A549 (cell line): ENCODE data around the gene CSKMT. TPM values are rescaled to one million over a fixed set of nuclear protein-coding genes. Genes with fewer than 3 reads are reported as not detected.

Experiments used
- ATAC-seq, 2 experiments: fragments of 200-7000 bp in 1 of 2; fragments of >200 bp in 1 of 2; cut with Nextera tagmentation in 1 of 2; cut with Tn5 transposase in 1 of 2; 3 replicates each; pipeline versions ENCODE4 v1.8.0 to v1.9.1; 2018 to 2020; ENCODE audit warnings: mild to moderate bottlenecking in 1 of 2, moderate library complexity in 1 of 2
- CTCF ChIA-PET: fragments of 300-600 bp; sonication (Branson Sonifier 250); formaldehyde crosslinking; extraction: SDS; loops from one replicate; lab custom pipeline; 2021; ENCODE audit warnings: antibody characterized with exemption, inconsistent platforms; lab: Yijun Ruan, JAX
- POLR2A ChIA-PET: fragments of 350-600 bp; formaldehyde crosslinking; extraction: SDS; loops from one replicate; lab custom pipeline; 2021; ENCODE audit warnings: antibody characterized with exemption, inconsistent platforms; lab: Yijun Ruan, JAX
- DNase-seq, 2 experiments: peaks; one replicate each; pipeline versions ENCODE4 v3.0.0 to v3.0.0-alpha.2; 2011 to 2016; ENCODE audit warnings: low read depth in 1 of 2, low spot score in 1 of 2
- FAIRE-seq: peaks from 2 replicates; lab custom pipeline; 2011; peaks lifted over from hg19 to GRCh38; lab: Jason Lieb, UNC
- H3K27ac ChIP-seq, 2 experiments: fragments of >200 bp; sonication (Bioruptor Twin); formaldehyde crosslinking; 3 replicates each; pipeline ENCODE4 v1.5.1; 2016 to 2017
- H3K4me1 ChIP-seq: fragments of >200 bp; sonication (Bioruptor Twin); formaldehyde crosslinking; 3 replicates; pipeline ENCODE4 v1.6.1; 2016
- H3K4me2 ChIP-seq: fragments of >200 bp; sonication (Bioruptor Twin); formaldehyde crosslinking; 3 replicates; pipeline ENCODE4 v1.6.1; 2016
- H3K4me3 ChIP-seq: fragments of >200 bp; sonication (Bioruptor Twin); formaldehyde crosslinking; 3 replicates; pipeline ENCODE4 v1.5.1; 2016
- H3K9me3 ChIP-seq: fragments of >200 bp; sonication (Bioruptor Twin); formaldehyde crosslinking; 3 replicates; pipeline ENCODE4 v1.6.1; 2016
- ATOH8 ChIP-seq: fragments of 250-450 bp; sonication (Bioruptor Pico); IDR thresholded peaks from 2 replicates; pipeline ENCODE4 v1.5.0; 2020; ENCODE audit warnings: low read depth, mild to moderate bottlenecking, moderate library complexity
- BCL3 ChIP-seq: fragments of >200 bp; sonication (Bioruptor Twin); formaldehyde crosslinking; IDR thresholded peaks from 3 replicates; pipeline ENCODE4 v1.6.1; 2016
- BHLHE40 ChIP-seq: IDR thresholded peaks from 2 replicates; pipeline ENCODE4 v1.6.1; 2012; ENCODE audit warnings: low read depth, low read length, inconsistent platforms
- CEBPB ChIP-seq, 2 experiments: fragments of >200 bp in 1 of 2; sonication (Bioruptor Twin) in 1 of 2; formaldehyde crosslinking in 1 of 2; IDR thresholded peaks; 2 replicates each; pipeline ENCODE4 v1.6.1; 2012 to 2016
- CHD2 ChIP-seq: fragments of 150-350 bp; IDR thresholded peaks from 2 replicates; pipeline ENCODE4 v1.6.1; 2014; ENCODE audit warnings: low read length; ENCODE audit not compliant: partially characterized antibody
- CTCF ChIP-seq: fragments of >200 bp; sonication (Bioruptor Twin); formaldehyde crosslinking; IDR thresholded peaks from 3 replicates; pipeline ENCODE4 v1.5.1; 2016
- E2F6 ChIP-seq: IDR thresholded peaks from 2 replicates; pipeline ENCODE4 v1.6.1; 2012; ENCODE audit warnings: low read depth, borderline replicate concordance
- EHF ChIP-seq: fragments of 250-450 bp; sonication (Bioruptor Pico); IDR thresholded peaks from 2 replicates; pipeline ENCODE4 v1.5.0; 2020; ENCODE audit warnings: mild to moderate bottlenecking
- EHMT2 ChIP-seq: fragments of 200-600 bp; sonication (generic); IDR thresholded peaks from 2 replicates; pipeline ENCODE4 v1.6.1; 2016; ENCODE audit warnings: antibody characterized with exemption, low read depth, mild to moderate bottlenecking, moderate library complexity
- ELK1 ChIP-seq: fragments of 150-350 bp; IDR thresholded peaks from 2 replicates; pipeline ENCODE4 v1.6.1; 2014; ENCODE audit warnings: low read depth, mild to moderate bottlenecking, low read length
- FOSL2 ChIP-seq, 2 experiments: fragments of 450-650 bp in 1 of 2; fragments of >200 bp in 1 of 2; sonication (Bioruptor Twin) in 1 of 2; formaldehyde crosslinking; IDR thresholded peaks; 2 replicates each; pipeline versions ENCODE4 v1.5.0 to v1.6.1; 2016 to 2020; ENCODE audit warnings: mild to moderate bottlenecking in 1 of 2, moderate library complexity in 1 of 2
- HEYL ChIP-seq: fragments of 250-450 bp; sonication (Bioruptor Pico); IDR thresholded peaks from 2 replicates; pipeline ENCODE4 v1.8.0; 2021; ENCODE audit warnings: mild to moderate bottlenecking, moderate library complexity
- HOXB13 ChIP-seq: fragments of 250-450 bp; sonication (Bioruptor Pico); IDR thresholded peaks from 2 replicates; pipeline ENCODE4 v1.5.0; 2020; ENCODE audit warnings: low read depth, mild to moderate bottlenecking, moderate library complexity
- JUN ChIP-seq, 2 experiments: fragments of >200 bp; sonication (Bioruptor Twin); formaldehyde crosslinking; IDR thresholded peaks; 2 replicates in 1 of 2; 3 replicates in 1 of 2; pipeline ENCODE4 v1.6.1; 2016 to 2017
- JUNB ChIP-seq: fragments of >200 bp; sonication (Bioruptor Twin); formaldehyde crosslinking; IDR thresholded peaks from 2 replicates; pipeline ENCODE4 v1.6.1; 2016
- KDM1A ChIP-seq: fragments of 200-600 bp; sonication (generic); IDR thresholded peaks from 2 replicates; pipeline ENCODE4 v1.6.1; 2016; ENCODE audit warnings: low read depth, mild to moderate bottlenecking
- KDM5A ChIP-seq: fragments of 200-600 bp; sonication (generic); IDR thresholded peaks from 2 replicates; pipeline ENCODE4 v1.6.1; 2016; ENCODE audit warnings: antibody characterized with exemption, mild to moderate bottlenecking
- MAFK ChIP-seq: fragments of 450-650 bp; IDR thresholded peaks from 2 replicates; pipeline ENCODE4 v1.6.1; 2014; ENCODE audit not compliant: partially characterized antibody
- MAX ChIP-seq: IDR thresholded peaks from 2 replicates; pipeline ENCODE4 v1.6.1; 2012
- MYC ChIP-seq: IDR thresholded peaks from 2 replicates; pipeline ENCODE4 v1.6.1; 2012; ENCODE audit warnings: mild to moderate bottlenecking, inconsistent platforms, low read length, improper control_type of control experiment, borderline replicate concordance
- NPAS2 ChIP-seq: fragments of 250-450 bp; sonication (Bioruptor Pico); IDR thresholded peaks from 2 replicates; pipeline ENCODE4 v1.8.0; 2022; ENCODE audit warnings: mild to moderate bottlenecking, moderate library complexity, borderline replicate concordance
- PBX3 ChIP-seq: IDR thresholded peaks from 2 replicates; pipeline ENCODE4 v1.6.1; 2012
- PHF8 ChIP-seq: fragments of 200-600 bp; sonication (generic); IDR thresholded peaks from 2 replicates; pipeline ENCODE4 v1.6.1; 2016; ENCODE audit warnings: low read depth, mild to moderate bottlenecking, antibody characterized with exemption, moderate library complexity, borderline replicate concordance
- POLR2A ChIP-seq: IDR thresholded peaks from 2 replicates; pipeline ENCODE4 v1.6.1; 2012; ENCODE audit warnings: mild to moderate bottlenecking, low read length
- RARB ChIP-seq: fragments of 250-450 bp; sonication (Bioruptor Pico); IDR thresholded peaks from 2 replicates; pipeline ENCODE4 v1.8.0; 2021; ENCODE audit warnings: mild to moderate bottlenecking, moderate library complexity
- REST ChIP-seq: fragments of 200-600 bp; sonication (generic); IDR thresholded peaks from 2 replicates; pipeline ENCODE4 v1.6.1; 2016; ENCODE audit warnings: antibody characterized with exemption, mild to moderate bottlenecking, moderate library complexity
- SMC3 ChIP-seq: fragments of >200 bp; sonication (Bioruptor Twin); formaldehyde crosslinking; IDR thresholded peaks from 3 replicates; pipeline ENCODE4 v1.6.1; 2018; ENCODE audit warnings: inconsistent platforms
- WGBS: methylation state at CpG from one replicate; pipeline ENCODE4 v1.1.6; 2017; ENCODE audit errors: missing lambda C conversion rate; 5-methylcytosine and 5-hydroxymethylcytosine counted together
- polyA plus RNA-seq, 4 experiments: library from polyadenylated mRNA; depleted of rRNA in 3 of 4; stranded (reverse); fragments of >200 nt; fragmentation: RNase III in 1 of 4; extraction: RNeasy Plus Mini Kit Qiagen cat#74134 plus additional on column Dnase treatment in 1 of 4; gene quantifications; 2 replicates in 3 of 4; 3 replicates in 1 of 4; pipeline ENCODE4 v1.2.3, GENCODE V29; 2011 to 2017

CSKMT gene
- polyA plus RNA-seq, 2 of the 4 experiments (the other 2 are of a cell fraction): 5.7 to 14.3 TPM

GRCh38 chr11:62621567-62622470 is 43.3 kb upstream of the CSKMT start, which contains the start of gene B3GAT3:
Gene B3GAT3, minus strand, starts transcription at chr11:62621986. Its CDS starts 39 bp downstream, at chr11:62621947.
- Histone ChIP-seq H3K9me3 (no peaks in the 10 kb centered on the region), H3K4me2 (peak within 1 kb of the TSS; percentile 99), H3K4me3 (peak within 1 kb of the TSS; percentile 77), H3K27ac (peak within 1 kb of the TSS; percentile 92), H3K4me1 (peaks cover 15% of the 10 kb centered on the region)
- FAIRE-seq (no peak), ATAC-seq (peak; percentile 96 to 97), DNase-seq (peak; percentile 99)
- WGBS: 3% methylated on average over 58 of the region's 77 CpGs
- CTCF ChIA-PET: interaction anchor here (0.6 to 4.9 kb wide), 13 partner anchors 10 to 216 kb away, joined by 3 to 48 read pairs (median 4); partner anchors contain the start of genes C11orf98, CSKMT, EML3 and ROM1
- POLR2A ChIA-PET: interaction anchor here (0.5 to 4.6 kb wide), 17 partner anchors 9 to 220 kb away, joined by 3 to 48 read pairs (median 5); partner anchors contain the start of genes C11orf98, CSKMT, EEF1G and EML3
- TF ChIP-seq PBX3 (peak; percentile 85), CEBPB (IDR thresholded peaks at IDR 0.05) (peak; percentile 34 to 85; a peak in 3 of 4 replicates), MAX (peak; percentile 99), FOSL2 (IDR thresholded peaks at IDR 0.05) (no peak), FOSL2 (CRISPR knock-in tag; IDR thresholded peaks at IDR 0.05) (peak; percentile 71), SMC3 (no peak), MAFK (no peak), EHF (peak; percentile 81; the same call in 1 of the 2 replicates), BCL3 (peak; percentile 89), E2F6 (peak; percentile 98), HEYL (CRISPR knock-in tag) (no peak), HOXB13 (CRISPR knock-in tag) (peak; percentile 92), PHF8 (peak; percentile 76; the same call in 1 of the 2 replicates), KDM5A (no peak), NPAS2 (CRISPR knock-in tag) (no peak), ELK1 (no peak; the same call in 1 of the 2 replicates), JUNB (no peak), ATOH8 (CRISPR knock-in tag) (peak; percentile 53; the same call in 1 of the 2 replicates), CHD2 (peak; percentile 54), REST (peak; percentile 42; the same call in 1 of the 2 replicates), KDM1A (no peak), RARB (CRISPR knock-in tag) (no peak), BHLHE40 (no peak), POLR2A (peak; percentile 80), CTCF (0 out of 3 replicates have a peak, but pooled peaks have one; percentile 6), JUN (IDR thresholded peaks at IDR 0.05) (peak; percentile 73 to 89; a peak in 4 of 5 replicates), MYC (no peak; the same call in 1 of the 2 replicates), EHMT2 (no peak)
